Right lung (tissue), 5 donors: ENCODE results near the gene TULP4. TPM values are rescaled to one million over a fixed set of nuclear protein-coding genes. Genes with fewer than 3 reads are reported as not detected.
"Not testable (repeated sequence)": the region's sequence is repeated elsewhere in the genome, so short reads cannot be mapped to it uniquely, and the experiment has no call there.

ENCODE experiments used
- DNase-seq, 2 donors: peaks; one replicate each; pipeline ENCODE4 v3.0.0-alpha.2; 2013
- polyA plus RNA-seq, 5 donors: library from polyadenylated mRNA; unstranded; fragments of 120-200 nt; gene quantifications; one replicate each; pipeline versions ENCODE4 v1.2.1 to v1.2.3, GENCODE V29; 2013; ENCODE audit warnings: inconsistent platforms in 1 of 5, low replicate concordance in 1 of 5; ENCODE audit not compliant: insufficient read length in 5 of 5, insufficient read depth in 1 of 5

TULP4 gene
- polyA plus RNA-seq, 5 donors = 13.1 to 20.1 (median 16.9) TPM

GRCh38 chr6:158323561-158323958 lies 11.3 kb downstream of the TULP4 start:
- DNase-seq = no peak

- no peak for DNase-seq
Observed at GRCh38 chr6:158324136-158324535, 11.9 kb downstream of the TULP4 start.

GRCh38 chr6:158327211-158327610 lies 14.9 kb downstream of the TULP4 start:
- DNase-seq = no peak

- DNase-seq = no peak
Observed at GRCh38 chr6:158328952-158329351, 16.7 kb downstream of the TULP4 start.

- DNase-seq = no peak
Observed at GRCh38 chr6:158329531-158329930, 17.3 kb downstream of the TULP4 start.

- no peak for DNase-seq
Observed at GRCh38 chr6:158330016-158330415, 17.8 kb downstream of the TULP4 start.

GRCh38 chr6:158332237-158332636 lies 20.0 kb downstream of the TULP4 start:
- no peak for DNase-seq

- DNase-seq = no peak
Observed at GRCh38 chr6:158333094-158333493, 20.8 kb downstream of the TULP4 start.

GRCh38 chr6:158334534-158334933 lies 22.3 kb downstream of the TULP4 start:
- DNase-seq = no peak

GRCh38 chr6:158337332-158337731 lies 25.1 kb downstream of the TULP4 start:
- no peak for DNase-seq

GRCh38 chr6:158338311-158339112 lies 26.2 kb downstream of the TULP4 start:
- DNase-seq = no peak

- DNase-seq = not testable (repeated sequence)
Observed at GRCh38 chr6:158339197-158339596, 26.9 kb downstream of the TULP4 start.

GRCh38 chr6:158340252-158340651 lies 28.0 kb downstream of the TULP4 start:
- no peak for DNase-seq

- no peak for DNase-seq
Observed at GRCh38 chr6:158344534-158344933, 32.3 kb downstream of the TULP4 start.

GRCh38 chr6:158345444-158345843 lies 33.2 kb downstream of the TULP4 start:
- not testable (repeated sequence) for DNase-seq

- no peak for DNase-seq
Observed at GRCh38 chr6:158347335-158347734, 35.1 kb downstream of the TULP4 start.

GRCh38 chr6:158348737-158349504 lies 36.7 kb downstream of the TULP4 start:
- DNase-seq = not testable (repeated sequence)

- not testable (repeated sequence) for DNase-seq
Observed at GRCh38 chr6:158349505-158350275, 37.4 kb downstream of the TULP4 start.

- DNase-seq = not testable (repeated sequence)
Observed at GRCh38 chr6:158350731-158351130, 38.5 kb downstream of the TULP4 start.

GRCh38 chr6:158353883-158354877 lies 41.9 kb downstream of the TULP4 start:
- DNase-seq = no peak
